Activated CD4-positive, alpha-beta T cell treated with anti-CD3 and anti-CD28 coated beads, Interleukin-2, Interleukin-4, amounts not matched to agents 100 ng/mL and 50 ng/mL, durations not matched to agents 16 hours and 8 hours (primary cell): ENCODE measurements around the gene DNAH14.
"Not testable (repeated sequence)": the region's sequence is repeated elsewhere in the genome, so short reads cannot be mapped to it uniquely, and the experiment has no call there.

ENCODE experiments used
- DNase-seq: peaks from one replicate; pipeline ENCODE4 v3.0.0-alpha.2; 2020; ENCODE audit warnings: low spot score

Gene DNAH14

GRCh38 chr1:224996266-224996665 lies 66.8 kb downstream of the DNAH14 start:
- no peak for DNase-seq

- DNase-seq: no peak
These were observed 68.7 kb downstream of the DNAH14 start for GRCh38 chr1:224998185-224998584.

- DNase-seq: no peak
These were observed 74.9 kb downstream of the DNAH14 start for GRCh38 chr1:225004396-225004795.

GRCh38 chr1:225006352-225006751 lies 76.9 kb downstream of the DNAH14 start:
- not testable (repeated sequence) for DNase-seq

GRCh38 chr1:225008050-225008449 lies 78.6 kb downstream of the DNAH14 start:
- not testable (repeated sequence) for DNase-seq

GRCh38 chr1:225021037-225021436 lies 91.6 kb downstream of the DNAH14 start:
- no peak for DNase-seq

- no peak for DNase-seq
These were observed 97.2 kb downstream of the DNAH14 start for GRCh38 chr1:225026701-225027100.

- DNase-seq: not testable (repeated sequence)
These were observed 107.0 kb downstream of the DNAH14 start for GRCh38 chr1:225036441-225036840.

GRCh38 chr1:225042263-225042662 lies 112.8 kb downstream of the DNAH14 start:
- DNase-seq: no peak

- no peak for DNase-seq
These were observed 114.8 kb downstream of the DNAH14 start for GRCh38 chr1:225044258-225044657.

- no peak for DNase-seq
These were observed 120.1 kb downstream of the DNAH14 start for GRCh38 chr1:225049594-225049993.

- no peak for DNase-seq
These were observed 134.2 kb downstream of the DNAH14 start for GRCh38 chr1:225063722-225064121.

- no peak for DNase-seq
These were observed 141.5 kb downstream of the DNAH14 start for GRCh38 chr1:225070972-225071371.

- DNase-seq: no peak
These were observed 167.7 kb downstream of the DNAH14 start for GRCh38 chr1:225097175-225097574.

- DNase-seq: no peak
These were observed 181.5 kb downstream of the DNAH14 start for GRCh38 chr1:225111000-225111399.

- no peak for DNase-seq
These were observed 183.8 kb downstream of the DNAH14 start for GRCh38 chr1:225113265-225113664.

GRCh38 chr1:225114354-225114990 lies 185.0 kb downstream of the DNAH14 start:
- DNase-seq: no peak

- DNase-seq: no peak
These were observed 189.8 kb downstream of the DNAH14 start for GRCh38 chr1:225119307-225119706.

- DNase-seq: no peak
These were observed 191.6 kb downstream of the DNAH14 start for GRCh38 chr1:225121095-225121494.

GRCh38 chr1:225131869-225132268 lies 202.4 kb downstream of the DNAH14 start:
- no peak for DNase-seq

GRCh38 chr1:225137976-225138375 lies 208.5 kb downstream of the DNAH14 start:
- no peak for DNase-seq

GRCh38 chr1:225143001-225143400 lies 213.5 kb downstream of the DNAH14 start:
- DNase-seq: no peak

- DNase-seq: no peak
These were observed 217.0 kb downstream of the DNAH14 start for GRCh38 chr1:225146478-225146877.

- DNase-seq: not testable (repeated sequence)
These were observed 218.3 kb downstream of the DNAH14 start for GRCh38 chr1:225147791-225148190.
